Left ventricle myocardium superior (tissue), 1 donor: ENCODE data around the gene TRIL. TPM values are rescaled to one million over a fixed set of nuclear protein-coding genes. Genes with fewer than 3 reads are reported as not detected.

Experiments used
- ATAC-seq: fragments of 200-7000 bp; cut with Tn5 transposase; one replicate; pipeline ENCODE4 v1.9.1; 2020; ENCODE audit warnings: mild to moderate bottlenecking, moderate library complexity
- DNase-seq: peaks from one replicate; pipeline ENCODE4 v3.0.0-alpha.2; 2020
- intact Hi-C: fragments of 100-400 bp; cut with micrococcal nuclease; formaldehyde crosslinking; loops from one replicate; pipeline ENCODE4 v1.11.0; 2022
- long read RNA-seq: library from polyadenylated mRNA; unstranded; transcript quantifications from one replicate; pipeline ENCODE4 v2.0.0, GENCODE V29; 2021
- total RNA-seq: library from RNA; stranded (reverse); fragmentation: NEBNext Ultra II Directional; extraction: Animal tissue kit (Norgen Biotek cat#: 25700); gene quantifications from one replicate; pipeline ENCODE4 v1.2.1, GENCODE V29; 2021
- donor health status: DM: no; HTN: yes; CAD: no; lungs with severe emphysema.

The TRIL gene
- total RNA-seq, result 2.4 TPM
- long read RNA-seq, full-length matches to known transcripts, result 15 of 15 reads
- long read RNA-seq, partial matches to known transcripts, result 0 of 15 reads
- long read RNA-seq, other reads (novel, unspliced or antisense), result 0 of 15 reads

GRCh38 chr7:28958235-28958979, at the start of gene TRIL:
TSS of gene TRIL (minus strand) at chr7:28958330. CDS start at chr7:28958046, 284 bp downstream.
- ATAC-seq, result peak; percentile 72
- peak; percentile 92 for DNase-seq

GRCh38 chr7:29007127-29007526, 49.0 kb upstream of the TRIL start:
- no peak for DNase-seq
- ATAC-seq, result no peak
- intact Hi-C loops, result no loop called here

More at GRCh38 chr7:28958235-28958979, at the start of gene TRIL:
- intact Hi-C loops, result no loop called here

- intact Hi-C loops, result no loop called here
- DNase-seq (no peak), ATAC-seq (no peak)
Measured at GRCh38 chr7:29005829-29006228, 47.7 kb upstream of the TRIL start.

- DNase-seq (no peak), ATAC-seq (no peak)
- intact Hi-C loops, result no loop called here
Measured at GRCh38 chr7:29005406-29005805, 47.3 kb upstream of the TRIL start.

- DNase-seq, result no peak
Measured at GRCh38 chr7:29003703-29004102, 45.6 kb upstream of the TRIL start.

GRCh38 chr7:29000717-29001076, 42.6 kb upstream of the TRIL start:
- intact Hi-C loops, result no loop called here
- no peak for DNase-seq
- ATAC-seq, result no peak

More at GRCh38 chr7:29003703-29004102, 45.6 kb upstream of the TRIL start:
- intact Hi-C loops, result no loop called here
- no peak for ATAC-seq

- intact Hi-C loops, result no loop called here
- DNase-seq (no peak), ATAC-seq (peak; percentile 73)
Measured at GRCh38 chr7:28999895-29000716, 42.0 kb upstream of the TRIL start.

GRCh38 chr7:28999427-28999826, 41.3 kb upstream of the TRIL start:
- DNase-seq (no peak), ATAC-seq (peak; percentile 52)
- intact Hi-C loops, result no loop called here

GRCh38 chr7:28998105-28998504, 40.0 kb upstream of the TRIL start:
- DNase-seq, result no peak
- peak; percentile 61 for ATAC-seq
- intact Hi-C loops, result no loop called here

GRCh38 chr7:28996836-28997235, 38.7 kb upstream of the TRIL start:
- peak; percentile 25 for ATAC-seq
- intact Hi-C loops, result no loop called here
- DNase-seq, result no peak

GRCh38 chr7:28993371-28993770, 35.2 kb upstream of the TRIL start:
- intact Hi-C loops, result no loop called here
- ATAC-seq (no peak), DNase-seq (no peak)

GRCh38 chr7:28992798-28993197, 34.7 kb upstream of the TRIL start:
- DNase-seq, result no peak
- intact Hi-C loops, result no loop called here
- no peak for ATAC-seq

GRCh38 chr7:28990200-28990960, 32.2 kb upstream of the TRIL start:
- DNase-seq (peak; percentile 78), ATAC-seq (peak; percentile 67)
- intact Hi-C loops, result no loop called here

- intact Hi-C loops, result no loop called here
- DNase-seq (no peak), ATAC-seq (no peak)
Measured at GRCh38 chr7:28989211-28989980, 31.3 kb upstream of the TRIL start.

GRCh38 chr7:28988810-28989209, 30.7 kb upstream of the TRIL start:
- ATAC-seq, result peak; percentile 21

GRCh38 chr7:28988091-28988490, 30.0 kb upstream of the TRIL start:
- ATAC-seq (no peak), DNase-seq (no peak)
- intact Hi-C loops, result no loop called here

More at GRCh38 chr7:28988810-28989209, 30.7 kb upstream of the TRIL start:
- intact Hi-C loops, result no loop called here
- peak; percentile 43 for DNase-seq

- ATAC-seq, result peak; percentile 87
- intact Hi-C loops, result no loop called here
Measured at GRCh38 chr7:28986765-28987110, 28.6 kb upstream of the TRIL start.

GRCh38 chr7:28986028-28986764, 28.1 kb upstream of the TRIL start:
- ATAC-seq, result no peak
- intact Hi-C loops, result no loop called here
- no peak for DNase-seq

More at GRCh38 chr7:28986765-28987110, 28.6 kb upstream of the TRIL start:
- no peak for DNase-seq
